ENCODE results near the gene AGAP1.
"Not testable (repeated sequence)": the region's sequence is repeated elsewhere in the genome, so short reads cannot be mapped to it uniquely, and the experiment has no call there.

The AGAP1 gene

GRCh38 chr2:235935773-235936172, 441.9 kb downstream of the AGAP1 start:
- no peak for DNase-seq

GRCh38 chr2:235936493-235936892, 442.6 kb downstream of the AGAP1 start:
- no peak for DNase-seq

- DNase-seq, result no peak
Observed at GRCh38 chr2:235937087-235937486, 443.2 kb downstream of the AGAP1 start.

GRCh38 chr2:235937526-235937925, 443.7 kb downstream of the AGAP1 start:
- DNase-seq, result no peak

GRCh38 chr2:235937936-235938335, 444.1 kb downstream of the AGAP1 start:
- DNase-seq, result no peak

GRCh38 chr2:235938611-235939010, 444.8 kb downstream of the AGAP1 start:
- DNase-seq, result no peak

GRCh38 chr2:235939471-235939870, 445.6 kb downstream of the AGAP1 start:
- no peak for DNase-seq

- DNase-seq, result no peak
Observed at GRCh38 chr2:235940330-235940729, 446.5 kb downstream of the AGAP1 start.

GRCh38 chr2:235944591-235944990, 450.7 kb downstream of the AGAP1 start:
- DNase-seq, result no peak

GRCh38 chr2:235945608-235946140, 451.8 kb downstream of the AGAP1 start:
- no peak for DNase-seq

- no peak for DNase-seq
Observed at GRCh38 chr2:235946590-235946989, 452.7 kb downstream of the AGAP1 start.

- not testable (repeated sequence) for DNase-seq
Observed at GRCh38 chr2:235947055-235947454, 453.2 kb downstream of the AGAP1 start.

GRCh38 chr2:235949567-235950472, 456.0 kb downstream of the AGAP1 start:
- DNase-seq, result no peak

GRCh38 chr2:235950473-235950809, 456.6 kb downstream of the AGAP1 start:
- DNase-seq, result no peak

- DNase-seq, result no peak
Observed at GRCh38 chr2:235951493-235951892, 457.6 kb downstream of the AGAP1 start.

GRCh38 chr2:235951982-235952381, 458.1 kb downstream of the AGAP1 start:
- DNase-seq, result no peak

- no peak for DNase-seq
Observed at GRCh38 chr2:235952714-235953113, 458.9 kb downstream of the AGAP1 start.

GRCh38 chr2:235954281-235954680, 460.4 kb downstream of the AGAP1 start:
- no peak for DNase-seq

- DNase-seq, result no peak
Observed at GRCh38 chr2:235954888-235955480, 461.1 kb downstream of the AGAP1 start.

- no peak for DNase-seq
Observed at GRCh38 chr2:235955664-235956063, 461.8 kb downstream of the AGAP1 start.

- no peak for DNase-seq
Observed at GRCh38 chr2:235956281-235956970, 462.6 kb downstream of the AGAP1 start.

- no peak for DNase-seq
Observed at GRCh38 chr2:235957251-235957650, 463.4 kb downstream of the AGAP1 start.

- DNase-seq, result no peak
Observed at GRCh38 chr2:235958221-235958930, 464.5 kb downstream of the AGAP1 start.
